ENCODE measurements around the gene CA10.

The CA10 gene

GRCh38 chr17:51607512-51607911 lies 551.0 kb downstream of the CA10 start:
- H3K9me3 ChIP-seq (ENCODE audit: control insufficient read depth, insufficient read depth, low read depth, low read length) = no peaks in the 10 kb centered on the region
- H3K27ac ChIP-seq (ENCODE audit: low read depth, low read length) = no peak overlapping the region
- H3K9ac ChIP-seq (ENCODE audit: low read length) = no peak overlapping the region
- H3K27me3 ChIP-seq (ENCODE audit: control insufficient read depth, insufficient read depth, low read length) = no peaks in the 10 kb centered on the region
- H3K36me3 ChIP-seq (ENCODE audit: control insufficient read depth, insufficient read depth, low read length) = no peaks in the 10 kb centered on the region
- H3K4me1 ChIP-seq (ENCODE audit: control insufficient read depth, insufficient read depth, low read length) = no peaks in the 10 kb centered on the region
- H3K4me3 ChIP-seq (ENCODE audit: low read depth, low read length) = no peak overlapping the region

- Histone ChIP-seq H3K9ac (ENCODE audit: low read length) (no peak overlapping the region), H3K27ac (ENCODE audit: low read depth, low read length) (no peak overlapping the region), H3K27me3 (ENCODE audit: control insufficient read depth, insufficient read depth, low read length) (no peaks in the 10 kb centered on the region), H3K36me3 (ENCODE audit: control insufficient read depth, insufficient read depth, low read length) (no peaks in the 10 kb centered on the region), H3K4me1 (ENCODE audit: control insufficient read depth, insufficient read depth, low read length) (peaks cover 3% of the 10 kb centered on the region; the same call in 1 of the 2 replicates), H3K9me3 (ENCODE audit: control insufficient read depth, insufficient read depth, low read depth, low read length) (no peaks in the 10 kb centered on the region), H3K4me3 (ENCODE audit: low read depth, low read length) (no peak overlapping the region)
These were observed 554.1 kb downstream of the CA10 start for GRCh38 chr17:51604299-51605020.

GRCh38 chr17:51601622-51602261 lies 556.8 kb downstream of the CA10 start:
- no peaks in the 10 kb centered on the region for H3K27me3 ChIP-seq (ENCODE audit: control insufficient read depth, insufficient read depth, low read length)
- no peak overlapping the region for H3K9ac ChIP-seq (ENCODE audit: low read length)
- H3K9me3 ChIP-seq (ENCODE audit: control insufficient read depth, insufficient read depth, low read depth, low read length) = no peaks in the 10 kb centered on the region; the same call in 1 of the 2 replicates
- no peaks in the 10 kb centered on the region for H3K36me3 ChIP-seq (ENCODE audit: control insufficient read depth, insufficient read depth, low read length)
- H3K27ac ChIP-seq (ENCODE audit: low read depth, low read length) = no peak overlapping the region
- H3K4me1 ChIP-seq (ENCODE audit: control insufficient read depth, insufficient read depth, low read length) = peaks cover 17% of the 10 kb centered on the region
- no peak overlapping the region for H3K4me3 ChIP-seq (ENCODE audit: low read depth, low read length)

DNA sequence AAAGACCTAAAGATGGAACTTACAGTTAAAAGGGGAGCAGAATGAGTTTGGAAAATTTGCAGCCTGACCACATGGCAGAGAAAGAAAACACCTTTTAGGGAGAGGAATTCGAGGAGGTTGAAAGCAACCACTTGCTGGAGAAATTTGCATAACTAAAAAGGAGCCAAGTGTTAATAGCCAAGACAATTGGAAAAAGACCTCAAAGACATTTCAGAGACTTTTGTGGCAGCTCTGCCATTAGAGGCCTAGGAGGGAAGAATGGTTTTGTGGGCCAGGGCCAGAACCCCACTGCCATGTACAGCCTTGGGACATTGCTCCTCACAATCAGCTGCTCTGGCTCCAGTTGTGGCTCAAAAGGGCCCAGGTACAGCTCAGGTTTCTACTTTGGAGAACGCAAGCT lies 559.7 kb downstream of the CA10 start:
- no peaks in the 10 kb centered on the region for H3K27me3 ChIP-seq (ENCODE audit: control insufficient read depth, insufficient read depth, low read length)
- H3K27ac ChIP-seq (ENCODE audit: low read depth, low read length) = no peak overlapping the region
- H3K4me3 ChIP-seq (ENCODE audit: low read depth, low read length) = no peak overlapping the region
- H3K9ac ChIP-seq (ENCODE audit: low read length) = no peak overlapping the region
- H3K9me3 ChIP-seq (ENCODE audit: control insufficient read depth, insufficient read depth, low read depth, low read length) = no peaks in the 10 kb centered on the region; the same call in 1 of the 2 replicates
- no peaks in the 10 kb centered on the region for H3K36me3 ChIP-seq (ENCODE audit: control insufficient read depth, insufficient read depth, low read length)
- H3K4me1 ChIP-seq (ENCODE audit: control insufficient read depth, insufficient read depth, low read length) = peaks cover 17% of the 10 kb centered on the region

DNA sequence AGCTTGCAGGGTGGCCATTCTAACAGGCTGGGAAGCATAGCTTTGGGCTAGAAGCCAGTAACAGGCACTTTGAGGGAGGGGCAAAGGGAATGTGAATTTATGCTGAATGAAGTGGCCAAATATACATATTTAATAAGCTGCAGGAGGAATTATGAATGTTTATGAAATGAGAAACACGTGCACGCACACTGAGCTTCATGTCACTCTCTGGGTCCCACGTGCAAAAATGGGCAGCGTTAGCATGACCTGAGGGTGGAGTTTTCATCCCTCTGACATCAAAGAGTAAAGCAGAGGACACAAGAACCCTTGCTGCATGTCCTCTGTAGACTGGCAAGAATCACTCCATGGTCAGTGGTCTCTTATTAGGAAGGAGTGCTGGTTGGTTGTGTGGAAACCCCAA lies 561.2 kb downstream of the CA10 start:
- Histone ChIP-seq H3K4me1 (ENCODE audit: control insufficient read depth, insufficient read depth, low read length) (peaks cover 17% of the 10 kb centered on the region), H3K27ac (ENCODE audit: low read depth, low read length) (no peak overlapping the region), H3K9ac (ENCODE audit: low read length) (no peak overlapping the region), H3K36me3 (ENCODE audit: control insufficient read depth, insufficient read depth, low read length) (no peaks in the 10 kb centered on the region), H3K9me3 (ENCODE audit: control insufficient read depth, insufficient read depth, low read depth, low read length) (no peaks in the 10 kb centered on the region; the same call in 1 of the 2 replicates), H3K4me3 (ENCODE audit: low read depth, low read length) (no peak overlapping the region), H3K27me3 (ENCODE audit: control insufficient read depth, insufficient read depth, low read length) (no peaks in the 10 kb centered on the region)

DNA sequence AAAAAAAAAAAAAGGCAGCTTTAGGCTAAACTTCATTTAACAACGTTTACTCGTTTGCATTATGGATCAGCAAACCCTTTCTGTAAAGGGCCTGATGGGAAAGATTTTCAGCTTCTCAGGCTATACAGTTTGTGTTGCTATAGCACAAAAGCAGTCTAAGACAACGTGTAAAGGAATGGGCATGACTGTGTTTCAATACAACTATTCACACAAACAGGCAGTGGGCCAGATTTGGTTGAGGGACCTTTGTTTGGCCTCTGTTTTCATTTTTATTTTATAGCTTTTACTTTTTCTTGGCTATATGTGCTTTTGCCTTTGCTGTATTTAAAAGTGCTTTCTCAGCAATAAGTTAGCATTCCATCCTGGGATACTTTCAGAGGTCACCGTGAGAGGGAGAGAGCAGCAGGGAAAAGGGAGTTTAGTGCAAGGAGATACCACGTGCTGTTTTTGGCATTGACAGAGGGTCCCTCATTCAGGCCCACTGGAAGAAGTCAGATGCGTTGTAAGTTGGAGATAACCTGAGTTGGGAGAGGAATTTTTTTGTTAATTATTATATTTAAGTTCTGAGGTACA lies 562.6 kb downstream of the CA10 start:
- Histone ChIP-seq H3K27ac (ENCODE audit: low read depth, low read length) (no peak overlapping the region), H3K9ac (ENCODE audit: low read length) (no peak overlapping the region), H3K4me1 (ENCODE audit: control insufficient read depth, insufficient read depth, low read length) (peaks cover 17% of the 10 kb centered on the region), H3K27me3 (ENCODE audit: control insufficient read depth, insufficient read depth, low read length) (no peaks in the 10 kb centered on the region), H3K4me3 (ENCODE audit: low read depth, low read length) (no peak overlapping the region), H3K9me3 (ENCODE audit: control insufficient read depth, insufficient read depth, low read depth, low read length) (no peaks in the 10 kb centered on the region; the same call in 1 of the 2 replicates), H3K36me3 (ENCODE audit: control insufficient read depth, insufficient read depth, low read length) (no peaks in the 10 kb centered on the region)

- H3K36me3 ChIP-seq (ENCODE audit: control insufficient read depth, insufficient read depth, low read length) = no peaks in the 10 kb centered on the region
- no peaks in the 10 kb centered on the region for H3K27me3 ChIP-seq (ENCODE audit: control insufficient read depth, insufficient read depth, low read length)
- H3K9me3 ChIP-seq (ENCODE audit: control insufficient read depth, insufficient read depth, low read depth, low read length) = peaks cover 3% of the 10 kb centered on the region; the same call in 1 of the 2 replicates
- H3K9ac ChIP-seq (ENCODE audit: low read length) = no peak overlapping the region
- H3K27ac ChIP-seq (ENCODE audit: low read depth, low read length) = no peak overlapping the region
- H3K4me1 ChIP-seq (ENCODE audit: control insufficient read depth, insufficient read depth, low read length) = no peaks in the 10 kb centered on the region
- no peak overlapping the region for H3K4me3 ChIP-seq (ENCODE audit: low read depth, low read length)
These were observed 568.4 kb downstream of the CA10 start for GRCh38 chr17:51590071-51590656.

DNA sequence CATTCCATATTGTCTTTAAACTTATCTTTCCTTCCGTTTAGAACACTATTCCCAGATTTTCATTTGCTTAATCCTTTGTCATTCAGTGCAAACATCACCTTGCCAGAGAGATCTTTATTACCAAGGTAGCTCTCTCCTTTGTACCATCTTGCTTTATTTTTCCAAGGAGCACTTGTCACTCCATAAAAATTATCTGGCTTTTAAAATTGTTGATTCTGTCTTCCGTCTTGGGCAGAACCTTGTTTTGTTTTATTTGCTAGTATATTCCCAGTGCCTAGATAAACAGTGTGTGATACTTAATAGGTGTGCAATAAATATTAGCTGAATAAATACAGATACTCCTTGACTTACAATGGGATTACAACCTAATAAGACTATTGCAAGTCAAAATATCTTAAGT lies 570.5 kb downstream of the CA10 start:
- H3K36me3 ChIP-seq (ENCODE audit: control insufficient read depth, insufficient read depth, low read length) = no peaks in the 10 kb centered on the region
- no peaks in the 10 kb centered on the region for H3K27me3 ChIP-seq (ENCODE audit: control insufficient read depth, insufficient read depth, low read length)
- no peak overlapping the region for H3K9ac ChIP-seq (ENCODE audit: low read length)
- peaks cover 3% of the 10 kb centered on the region; the same call in 1 of the 2 replicates for H3K9me3 ChIP-seq (ENCODE audit: control insufficient read depth, insufficient read depth, low read depth, low read length)
- H3K4me3 ChIP-seq (ENCODE audit: low read depth, low read length) = no peak overlapping the region
- no peak overlapping the region for H3K27ac ChIP-seq (ENCODE audit: low read depth, low read length)
- H3K4me1 ChIP-seq (ENCODE audit: control insufficient read depth, insufficient read depth, low read length) = no peaks in the 10 kb centered on the region

GRCh38 chr17:51587516-51587915 lies 571.0 kb downstream of the CA10 start:
- no peak overlapping the region for H3K9ac ChIP-seq (ENCODE audit: low read length)
- H3K9me3 ChIP-seq (ENCODE audit: control insufficient read depth, insufficient read depth, low read depth, low read length) = peaks cover 3% of the 10 kb centered on the region; the same call in 1 of the 2 replicates
- H3K4me3 ChIP-seq (ENCODE audit: low read depth, low read length) = no peak overlapping the region
- H3K27me3 ChIP-seq (ENCODE audit: control insufficient read depth, insufficient read depth, low read length) = no peaks in the 10 kb centered on the region
- no peaks in the 10 kb centered on the region for H3K4me1 ChIP-seq (ENCODE audit: control insufficient read depth, insufficient read depth, low read length)
- no peak overlapping the region for H3K27ac ChIP-seq (ENCODE audit: low read depth, low read length)
- H3K36me3 ChIP-seq (ENCODE audit: control insufficient read depth, insufficient read depth, low read length) = no peaks in the 10 kb centered on the region

- Histone ChIP-seq H3K27ac (ENCODE audit: low read depth, low read length) (no peak overlapping the region), H3K9ac (ENCODE audit: low read length) (no peak overlapping the region), H3K4me1 (ENCODE audit: control insufficient read depth, insufficient read depth, low read length) (no peaks in the 10 kb centered on the region), H3K36me3 (ENCODE audit: control insufficient read depth, insufficient read depth, low read length) (no peaks in the 10 kb centered on the region), H3K27me3 (ENCODE audit: control insufficient read depth, insufficient read depth, low read length) (no peaks in the 10 kb centered on the region), H3K9me3 (ENCODE audit: control insufficient read depth, insufficient read depth, low read depth, low read length) (peaks cover 3% of the 10 kb centered on the region; the same call in 1 of the 2 replicates), H3K4me3 (ENCODE audit: low read depth, low read length) (no peak overlapping the region)
These were observed 572.9 kb downstream of the CA10 start for GRCh38 chr17:51585514-51586104.

Measured in HUES6 (cell line).